SK-N-SH (cell line): Measurements from ENCODE around the gene YDJC. TPM values are rescaled to one million over a fixed set of nuclear protein-coding genes. Genes with fewer than 3 reads are reported as not detected.

ENCODE experiments used
- CTCF ChIA-PET: fragments of 300-600, 350-600 bp; formaldehyde crosslinking; extraction: SDS; loops from one replicate; lab custom pipeline; 2021; lab: Yijun Ruan, JAX
- POLR2A ChIA-PET: fragments of 350-600 bp; sonication (Branson Sonifier 250); formaldehyde crosslinking; extraction: SDS; loops from one replicate; lab custom pipeline; 2020; ENCODE audit warnings: antibody characterized with exemption, inconsistent platforms; lab: Yijun Ruan, JAX
- DNase-seq: peaks from one replicate; pipeline ENCODE4 v3.0.0; 2012
- H2AFZ ChIP-seq: fragments of 200-600 bp; sonication (generic); 2 replicates; pipeline ENCODE4 v1.8.1; 2016; ENCODE audit warnings: antibody characterized with exemption, mild to moderate bottlenecking, low read depth
- H3F3A ChIP-seq: fragments of 200-600 bp; sonication (generic); replicated peaks from 2 replicates; pipeline ENCODE3; 2016; ENCODE audit warnings: antibody characterized with exemption, mild to moderate bottlenecking; ENCODE audit not compliant: insufficient read depth
- H3K27ac ChIP-seq, 2 experiments: fragments of 200-500 bp in 1 of 2; fragments of 200-600 bp in 1 of 2; sonication (Bioruptor generic) in 1 of 2; sonication (generic), shearing (Covaris generic) in 1 of 2; 2 replicates each; pipeline versions ENCODE4 v1.5.1 to v1.6.1; 2014 to 2016; ENCODE audit warnings: low read depth in 2 of 2, inconsistent platforms in 1 of 2, low read length in 1 of 2, mild to moderate bottlenecking in 1 of 2, mixed read lengths in 1 of 2
- H3K27me3 ChIP-seq: fragments of 200-600 bp; sonication (generic), shearing (Covaris generic); 2 replicates; pipeline ENCODE4 v1.6.1; 2016; ENCODE audit warnings: mixed run types; ENCODE audit not compliant: insufficient read depth
- H3K36me3 ChIP-seq, 2 experiments: fragments of 200-500 bp in 1 of 2; fragments of 200-600 bp in 1 of 2; sonication (Bioruptor generic) in 1 of 2; sonication (generic) in 1 of 2; replicated peaks in 1 of 2; 2 replicates each; pipeline versions ENCODE3 to v1.5.1; 2014 to 2016; ENCODE audit warnings: low read length in 1 of 2, mild to moderate bottlenecking in 1 of 2; ENCODE audit not compliant: insufficient read depth in 2 of 2, control insufficient read depth in 1 of 2
- H3K4me1 ChIP-seq, 2 experiments: fragments of 200-500 bp in 1 of 2; fragments of 200-600 bp in 1 of 2; sonication (Bioruptor generic) in 1 of 2; sonication (generic), shearing (Covaris generic) in 1 of 2; 2 replicates each; pipeline versions ENCODE4 v1.5.1 to v1.6.1; 2014 to 2016; ENCODE audit warnings: low read depth in 1 of 2, low read length in 1 of 2, mixed run types in 1 of 2; ENCODE audit not compliant: insufficient read depth in 2 of 2, control insufficient read depth in 1 of 2
- H3K4me2 ChIP-seq: fragments of 200-600 bp; sonication (generic), shearing (Covaris generic); 2 replicates; pipeline ENCODE4 v1.6.1; 2017; ENCODE audit warnings: mixed run types
- H3K4me3 ChIP-seq, 2 experiments: fragments of 200-500 bp in 1 of 2; fragments of 200-600 bp in 1 of 2; sonication (Bioruptor generic) in 1 of 2; sonication (generic), shearing (Covaris generic) in 1 of 2; 2 replicates each; pipeline versions ENCODE4 v1.5.1 to v1.8.1; 2014 to 2016; ENCODE audit warnings: low read depth in 2 of 2, inconsistent platforms in 1 of 2, low read length in 1 of 2, mild to moderate bottlenecking in 1 of 2, mixed read lengths in 1 of 2, moderate library complexity in 1 of 2
- H3K79me2 ChIP-seq: fragments of 200-600 bp; sonication (generic); 2 replicates; pipeline ENCODE4 v1.8.1; 2017; ENCODE audit warnings: mild to moderate bottlenecking; ENCODE audit not compliant: insufficient read depth
- H3K9ac ChIP-seq: fragments of 200-600 bp; sonication (generic); 2 replicates; pipeline ENCODE4 v1.6.1; 2017; ENCODE audit warnings: mixed run types
- H3K9me2 ChIP-seq: fragments of 200-600 bp; sonication (generic); 2 replicates; pipeline ENCODE4 v1.6.1; 2017; ENCODE audit warnings: mixed run types
- H3K9me3 ChIP-seq: fragments of 200-600 bp; sonication (generic); 2 replicates; pipeline ENCODE4 v1.6.1; 2017; ENCODE audit warnings: mixed run types, mild to moderate bottlenecking, moderate library complexity
- H4K20me1 ChIP-seq: fragments of 200-600 bp; sonication (generic); 2 replicates; pipeline ENCODE4 v1.6.1; 2017; ENCODE audit warnings: mild to moderate bottlenecking, mixed run types; ENCODE audit not compliant: insufficient read depth
- CHD2 ChIP-seq: fragments of 150-350 bp; IDR thresholded peaks from 2 replicates; pipeline ENCODE4 v1.6.1; 2018; ENCODE audit warnings: low read length; ENCODE audit not compliant: partially characterized antibody
- CTCF ChIP-seq: fragments of 200-600 bp; sonication (generic); IDR thresholded peaks from 2 replicates; pipeline ENCODE4 v1.6.1; 2017; ENCODE audit warnings: antibody characterized with exemption, mild to moderate bottlenecking, moderate library complexity
- JUND ChIP-seq: IDR thresholded peaks from 2 replicates; pipeline ENCODE4 v1.4.0; 2012
- POLR2AphosphoS5 ChIP-seq: IDR thresholded peaks from 2 replicates; pipeline ENCODE4 v1.6.1; 2012; ENCODE audit warnings: low read depth, low read length
- WGBS: methylation state at CpG from one replicate; pipeline ENCODE4 v1.1.6; 2017; ENCODE audit warnings: low lambda C conversion rate; 5-methylcytosine and 5-hydroxymethylcytosine counted together
- polyA plus RNA-seq, 3 experiments: library from polyadenylated mRNA; depleted of rRNA; stranded (reverse); fragments of >200 nt; gene quantifications; 2 replicates each; pipeline ENCODE4 v1.2.3, GENCODE V29; 2012

Gene YDJC
- polyA plus RNA-seq, 1 of the 3 experiments (the other 2 are of a cell fraction), result 37.4 TPM

- H3K79me2 ChIP-seq, result peaks cover 77% of the 10 kb centered on the region
- CTCF ChIA-PET, result interaction anchor here (0.6 to 11.2 kb wide), 11 partner anchors 11 to 587 kb away, joined by 3 to 145 read pairs (median 3); partner anchors contain the start of gene SDF2L1
- 88% methylated on average over 8 of the region's 12 CpGs for WGBS
These were observed 4.7 kb downstream of the YDJC start for GRCh38 chr22:21624880-21625791.

GRCh38 chr22:21624120-21624879 lies 5.5 kb downstream of the YDJC start:
- Histone ChIP-seq H3K36me3 (peaks cover 11 to 36% of the 10 kb centered on the region in 2 experiments), H3K27me3 (no peaks in the 10 kb centered on the region), H2AFZ (no peak overlapping the region), H3F3A (peaks cover 23% of the 10 kb centered on the region), H3K4me1 (peaks cover 6 to 19% of the 10 kb centered on the region in 2 experiments; a peak in 1 of 4 replicates), H3K27ac (no peak overlapping the region; a peak in 1 of 4 replicates), H3K9me3 (no peaks in the 10 kb centered on the region), H3K4me2 (no peak overlapping the region), H4K20me1 (peaks cover 88% of the 10 kb centered on the region), H3K79me2 (peaks cover 81% of the 10 kb centered on the region), H3K4me3 (no peak overlapping the region), H3K9ac (no peak overlapping the region), H3K9me2 (no peaks in the 10 kb centered on the region)
- DNase-seq, result peak; percentile 57
- 80% methylated on average over 8 of the region's 8 CpGs for whole genome bisulfite sequencing
- TF ChIP-seq JUND (no peak), CTCF (peak; percentile 73)
- ChIA-PET CTCF (interaction anchor here (0.6 to 11.2 kb wide), 10 partner anchors 11 to 586 kb away, joined by 3 to 145 read pairs (median 3); partner anchors contain the start of gene SDF2L1), POLR2A (no interaction called here)

More at GRCh38 chr22:21624880-21625791, 4.7 kb downstream of the YDJC start:
- Histone ChIP-seq H3K9ac (no peak overlapping the region), H3F3A (peaks cover 23% of the 10 kb centered on the region), H3K4me2 (no peak overlapping the region), H3K4me3 (no peak overlapping the region), H3K27me3 (no peaks in the 10 kb centered on the region), H3K36me3 (peaks cover 11 to 36% of the 10 kb centered on the region in 2 experiments), H3K27ac (no peak overlapping the region; a peak in 1 of 4 replicates), H4K20me1 (peaks cover 80% of the 10 kb centered on the region), H3K4me1 (peaks cover 6 to 19% of the 10 kb centered on the region in 2 experiments; a peak in 1 of 4 replicates), H3K9me3 (no peaks in the 10 kb centered on the region), H2AFZ (no peak overlapping the region), H3K9me2 (no peaks in the 10 kb centered on the region)
- no peak for TF ChIP-seq CHD2
- no peak for TF ChIP-seq CTCF
- peak; percentile 33; the same call in 1 of the 2 replicates for TF ChIP-seq POLR2AphosphoS5
- no peak for DNase-seq
- POLR2A ChIA-PET, result no interaction called here
